Cardiac fibroblast (primary cell): ENCODE results near the gene VTA1.

ENCODE experiments used
- DNase-seq, 2 donors: peaks; one replicate each; pipeline versions ENCODE4 v3.0.0 to v3.0.0-alpha.2; 2010; ENCODE audit warnings: low read depth in 2 of 2
- H3K4me3 ChIP-seq, 2 donors: replicated peaks in 1 of 2; 1 replicate in 1 of 2; 2 replicates in 1 of 2; pipeline ENCODE4 v1.5.1; 2011; ENCODE audit warnings: low read depth in 2 of 2, low read length in 2 of 2, mild to moderate bottlenecking in 2 of 2, moderate library complexity in 1 of 2
- TF ChIP-seq, protein P1 (sequence below): IDR thresholded peaks from one replicate; pipeline ENCODE4 v1.5.1; 2011; ENCODE audit warnings: low read depth, mild to moderate bottlenecking, low read length, inconsistent platforms

The VTA1 gene

DNA sequence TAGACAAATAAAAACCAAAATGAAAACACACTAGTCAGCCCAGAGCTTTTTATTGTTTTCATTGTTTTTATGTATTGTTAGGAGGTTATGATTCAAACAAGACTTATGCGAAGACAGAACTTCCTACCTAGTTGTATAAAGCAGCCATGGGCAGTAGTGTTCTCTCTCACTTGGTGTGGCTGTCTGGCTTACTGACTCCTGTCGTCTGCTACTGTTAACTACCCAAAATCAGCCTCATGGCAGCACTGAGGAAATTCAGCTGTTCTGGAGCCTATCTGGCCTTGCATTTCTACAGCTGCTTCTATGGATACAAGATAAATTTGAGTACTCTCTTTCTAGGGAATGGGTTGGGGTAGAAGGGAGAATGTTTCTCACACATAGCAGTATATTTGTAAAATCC lies 20.4 kb downstream of the VTA1 start:
- H3K4me3 ChIP-seq = no peak overlapping the region
- peak; percentile 40 to 43 for DNase-seq
- TF ChIP-seq, protein P1, sequence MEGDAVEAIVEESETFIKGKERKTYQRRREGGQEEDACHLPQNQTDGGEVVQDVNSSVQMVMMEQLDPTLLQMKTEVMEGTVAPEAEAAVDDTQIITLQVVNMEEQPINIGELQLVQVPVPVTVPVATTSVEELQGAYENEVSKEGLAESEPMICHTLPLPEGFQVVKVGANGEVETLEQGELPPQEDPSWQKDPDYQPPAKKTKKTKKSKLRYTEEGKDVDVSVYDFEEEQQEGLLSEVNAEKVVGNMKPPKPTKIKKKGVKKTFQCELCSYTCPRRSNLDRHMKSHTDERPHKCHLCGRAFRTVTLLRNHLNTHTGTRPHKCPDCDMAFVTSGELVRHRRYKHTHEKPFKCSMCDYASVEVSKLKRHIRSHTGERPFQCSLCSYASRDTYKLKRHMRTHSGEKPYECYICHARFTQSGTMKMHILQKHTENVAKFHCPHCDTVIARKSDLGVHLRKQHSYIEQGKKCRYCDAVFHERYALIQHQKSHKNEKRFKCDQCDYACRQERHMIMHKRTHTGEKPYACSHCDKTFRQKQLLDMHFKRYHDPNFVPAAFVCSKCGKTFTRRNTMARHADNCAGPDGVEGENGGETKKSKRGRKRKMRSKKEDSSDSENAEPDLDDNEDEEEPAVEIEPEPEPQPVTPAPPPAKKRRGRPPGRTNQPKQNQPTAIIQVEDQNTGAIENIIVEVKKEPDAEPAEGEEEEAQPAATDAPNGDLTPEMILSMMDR = no peak

- TF ChIP-seq, protein P1 = no peak
Observed at GRCh38 chr6:142171351-142171750, 24.3 kb downstream of the VTA1 start.

DNA sequence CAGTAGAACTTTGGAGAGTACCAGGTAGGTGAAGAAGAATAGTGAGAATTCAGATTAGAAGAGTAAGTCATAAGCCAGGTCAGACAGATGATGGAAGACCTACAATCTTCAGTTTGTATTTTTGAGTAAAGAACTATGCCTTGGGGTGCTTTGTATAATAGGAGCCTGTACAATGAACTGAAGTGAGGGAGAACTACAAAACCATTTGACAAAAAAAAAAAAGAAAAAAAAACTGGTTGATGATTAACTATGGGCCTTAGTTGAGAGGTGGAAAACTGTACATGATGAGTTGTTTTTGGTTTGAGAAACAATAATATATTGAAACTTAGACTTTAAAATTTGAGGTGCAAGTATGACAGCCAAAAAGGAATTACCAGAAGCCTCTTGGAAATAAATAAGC lies 25.7 kb downstream of the VTA1 start:
- no peak for DNase-seq
- TF ChIP-seq, protein P1 = no peak

More at GRCh38 chr6:142171351-142171750, 24.3 kb downstream of the VTA1 start:
- no peak overlapping the region for H3K4me3 ChIP-seq
- no peak for DNase-seq

GRCh38 chr6:142173980-142174379 lies 26.9 kb downstream of the VTA1 start:
- DNase-seq = no peak
- no peak overlapping the region for H3K4me3 ChIP-seq
- TF ChIP-seq, protein P1 = no peak

More for the DNA sequence above, 25.7 kb downstream of the VTA1 start:
- no peak overlapping the region for H3K4me3 ChIP-seq

GRCh38 chr6:142174703-142175102 lies 27.6 kb downstream of the VTA1 start:
- TF ChIP-seq, protein P1 = no peak
- DNase-seq = no peak
- no peak overlapping the region for H3K4me3 ChIP-seq

GRCh38 chr6:142178129-142178528 lies 31.1 kb downstream of the VTA1 start:
- DNase-seq = no peak
- no peak overlapping the region for H3K4me3 ChIP-seq
- TF ChIP-seq, protein P1 = no peak

DNA sequence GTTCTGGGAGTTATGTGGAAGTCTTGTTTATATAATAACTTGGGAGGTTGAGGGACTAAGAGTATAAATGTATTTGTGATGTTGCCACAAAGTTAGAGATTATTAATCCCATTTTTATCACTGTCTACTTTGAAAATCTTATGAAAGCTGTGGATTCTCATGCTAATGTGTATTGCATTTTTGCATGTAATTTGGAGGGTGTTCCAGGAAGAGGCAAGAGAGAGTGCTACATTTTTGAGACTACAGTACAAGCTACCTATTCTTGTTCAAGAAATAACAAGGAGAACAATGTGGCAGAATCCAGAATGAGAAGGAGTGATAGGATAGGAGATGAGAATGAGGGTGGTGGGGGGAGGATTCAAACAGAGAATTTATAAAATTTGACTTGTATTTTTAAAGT lies 34.9 kb downstream of the VTA1 start:
- TF ChIP-seq, protein P1 = no peak
- H3K4me3 ChIP-seq = no peak overlapping the region
- DNase-seq = no peak
